IPS-NIHi11 (cell line): ENCODE data around the gene PTPN14.

Experiments
- DNase-seq: peaks from one replicate; pipeline ENCODE4 v3.0.0; 2012; ENCODE audit warnings: mixed read lengths, low spot score

The PTPN14 gene

GRCh38 chr1:214475746-214476145 lies 75.7 kb downstream of the PTPN14 start:
- DNase-seq: no peak

DNA sequence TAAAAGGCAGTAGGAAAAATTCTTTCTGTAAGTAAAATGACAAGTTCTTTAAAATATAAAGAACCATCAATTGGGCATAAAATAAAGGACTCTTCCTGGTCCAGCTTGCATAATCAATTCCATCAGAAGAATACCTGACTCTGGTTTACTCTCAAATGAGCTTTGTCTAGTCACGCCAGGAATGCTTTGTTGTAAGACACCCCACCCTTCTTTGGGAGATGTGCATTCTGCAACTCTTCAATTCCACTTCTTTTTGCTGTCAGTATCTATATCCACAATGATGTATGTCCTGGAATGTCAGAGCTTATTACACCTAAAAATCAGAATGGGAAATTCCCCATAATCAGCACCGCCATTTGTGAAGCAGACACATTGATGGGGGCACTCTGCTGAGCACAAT lies 76.1 kb downstream of the PTPN14 start:
- DNase-seq: no peak

- no peak for DNase-seq
Observed at GRCh38 chr1:214474467-214474866, 76.9 kb downstream of the PTPN14 start.

DNA sequence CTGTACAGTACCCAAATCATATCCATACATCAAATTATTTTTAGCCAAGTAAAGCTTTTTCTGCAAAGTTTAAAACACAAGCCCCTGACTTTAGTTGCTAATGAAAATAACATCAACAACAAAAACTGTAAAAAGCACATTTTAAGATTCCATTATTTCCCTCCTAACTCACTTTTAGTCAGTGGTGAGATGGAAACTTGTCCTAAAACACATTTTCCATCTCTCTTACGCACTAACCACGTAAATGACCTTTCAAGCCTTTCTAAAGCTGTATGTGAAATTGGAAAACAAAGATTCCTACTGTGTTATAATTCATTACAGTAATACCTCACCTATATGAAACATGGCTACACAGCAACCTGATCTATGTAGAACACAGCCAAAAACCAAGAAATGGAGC lies 77.5 kb downstream of the PTPN14 start:
- no peak for DNase-seq

DNA sequence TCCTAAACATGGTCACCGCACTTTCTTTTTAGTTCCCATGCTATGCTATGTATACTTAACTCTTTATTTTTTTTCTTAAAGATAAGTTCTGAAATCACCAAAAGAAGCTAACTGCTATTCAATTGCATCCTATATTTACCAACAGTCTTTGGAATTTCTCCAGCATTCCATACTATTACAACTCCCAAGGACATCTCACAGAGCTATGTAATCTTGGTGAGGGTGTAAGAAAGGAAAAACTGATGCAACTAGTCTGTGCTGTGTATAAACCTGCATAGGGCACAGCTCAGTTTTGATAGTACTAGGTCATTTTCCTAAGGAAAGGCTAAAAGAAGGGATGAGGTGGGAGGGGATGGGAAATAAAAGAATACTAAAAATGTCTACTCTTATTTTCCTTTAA lies 78.0 kb downstream of the PTPN14 start:
- DNase-seq: no peak

DNA sequence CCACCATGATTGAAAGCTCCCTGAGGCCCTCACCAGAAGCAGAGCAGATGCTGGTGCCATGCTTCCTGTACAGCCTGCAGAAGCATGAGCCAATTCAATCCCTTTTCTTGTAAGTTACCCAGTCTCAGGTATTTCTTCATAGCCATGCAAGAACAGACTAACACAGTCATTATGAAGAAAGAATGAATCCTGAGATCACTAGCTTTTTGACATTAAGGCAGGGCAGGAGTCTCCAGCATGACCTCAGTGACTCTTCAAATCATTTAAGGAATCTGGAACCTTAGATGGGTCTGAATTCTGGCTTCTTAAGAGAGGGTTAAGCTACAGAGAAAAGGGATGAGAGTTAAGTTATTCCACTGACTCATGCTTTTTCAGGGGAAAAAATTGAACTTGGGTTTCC lies 79.0 kb downstream of the PTPN14 start:
- DNase-seq: no peak

DNA sequence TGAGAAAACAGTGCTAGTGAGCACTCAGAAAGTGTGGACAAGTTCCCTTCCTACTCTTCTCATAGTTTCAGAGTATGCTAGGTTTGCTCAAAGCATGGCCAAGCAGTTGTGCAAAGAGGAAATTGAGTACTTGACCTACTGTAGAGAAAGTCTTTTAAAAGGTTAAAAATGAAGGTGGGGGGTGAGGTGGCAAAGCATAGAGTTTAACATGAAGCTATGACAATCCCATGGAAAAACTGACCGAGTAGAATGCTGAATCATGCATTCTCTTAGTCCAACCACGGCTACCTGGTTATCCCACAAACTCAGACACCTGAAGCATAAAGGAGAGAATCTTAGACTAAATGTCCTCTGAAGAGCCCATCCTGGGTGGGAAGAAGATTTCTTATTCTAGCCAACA lies 79.9 kb downstream of the PTPN14 start:
- DNase-seq: no peak

- no peak for DNase-seq
Observed at GRCh38 chr1:214470132-214470531, 81.3 kb downstream of the PTPN14 start.

DNA sequence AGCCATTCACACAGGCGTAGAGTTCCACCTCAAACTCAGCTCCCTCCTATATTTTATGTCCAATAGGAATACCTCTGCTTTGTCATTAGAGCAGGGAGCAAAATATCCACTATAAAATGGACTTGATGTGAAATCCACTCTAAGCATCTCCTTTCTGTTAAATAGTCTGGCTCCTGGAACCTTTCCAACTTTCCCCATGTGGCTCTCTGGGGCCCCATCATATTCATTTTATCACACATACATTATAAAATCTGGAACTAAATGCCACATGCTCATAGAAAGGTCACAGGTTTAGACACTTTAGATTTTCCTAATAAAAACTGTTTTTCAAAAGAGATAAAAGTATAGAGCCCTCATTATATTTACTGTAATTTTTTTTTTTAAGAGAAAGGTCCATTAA lies 82.1 kb downstream of the PTPN14 start:
- DNase-seq: no peak

DNA sequence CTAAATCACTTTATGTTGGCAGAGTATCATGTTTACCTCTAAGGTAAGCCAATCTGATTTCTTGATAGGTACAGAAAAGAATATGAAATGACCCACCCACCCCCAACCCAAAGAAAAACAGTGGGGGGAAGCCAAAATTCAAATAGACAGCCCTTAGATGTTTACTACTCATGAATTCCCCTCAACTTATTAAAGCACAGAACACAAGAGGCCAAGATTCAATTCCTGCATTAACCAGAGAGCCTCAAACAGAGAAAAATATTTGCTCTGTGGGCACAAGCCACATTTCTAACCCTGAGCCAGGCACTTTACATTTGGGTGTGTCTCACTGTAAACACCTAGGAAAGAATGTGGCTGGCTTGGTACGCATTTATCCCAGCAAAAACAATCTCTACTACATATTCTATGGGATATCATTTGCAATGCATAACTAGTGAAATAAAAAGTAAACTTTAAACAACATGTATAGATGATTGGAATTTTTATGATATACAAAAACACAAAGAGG lies 84.3 kb downstream of the PTPN14 start:
- DNase-seq: no peak

DNA sequence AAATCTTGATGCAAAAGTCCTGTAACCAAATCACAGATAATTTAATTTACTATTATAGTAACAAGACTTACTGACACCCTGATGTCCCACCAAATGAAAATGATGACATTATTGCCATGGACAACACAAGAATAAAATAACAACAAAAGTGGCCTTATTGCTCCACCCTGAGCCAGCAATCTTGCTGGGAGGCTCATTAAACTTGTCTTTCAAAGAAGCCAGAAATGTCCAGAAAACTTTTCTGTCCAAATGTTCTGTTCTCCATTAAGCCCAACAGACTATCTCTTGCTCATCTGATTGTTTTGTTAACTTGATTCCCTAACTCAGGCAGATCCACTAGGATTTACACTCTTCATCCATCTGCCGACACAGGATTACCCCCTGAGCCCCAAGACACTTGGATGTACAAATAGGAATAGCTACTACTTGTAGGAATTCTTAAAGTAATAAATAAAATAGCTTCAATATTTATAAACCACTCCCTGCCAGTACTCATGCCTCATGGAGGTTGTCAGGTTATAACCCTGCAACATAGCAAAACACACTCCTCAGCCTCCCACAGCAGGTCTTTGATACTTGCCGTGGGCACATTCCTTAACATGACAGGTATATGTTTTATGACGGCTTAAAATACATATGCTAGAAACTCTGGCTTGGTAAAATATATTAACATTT lies 84.9 kb downstream of the PTPN14 start:
- no peak for DNase-seq

DNA sequence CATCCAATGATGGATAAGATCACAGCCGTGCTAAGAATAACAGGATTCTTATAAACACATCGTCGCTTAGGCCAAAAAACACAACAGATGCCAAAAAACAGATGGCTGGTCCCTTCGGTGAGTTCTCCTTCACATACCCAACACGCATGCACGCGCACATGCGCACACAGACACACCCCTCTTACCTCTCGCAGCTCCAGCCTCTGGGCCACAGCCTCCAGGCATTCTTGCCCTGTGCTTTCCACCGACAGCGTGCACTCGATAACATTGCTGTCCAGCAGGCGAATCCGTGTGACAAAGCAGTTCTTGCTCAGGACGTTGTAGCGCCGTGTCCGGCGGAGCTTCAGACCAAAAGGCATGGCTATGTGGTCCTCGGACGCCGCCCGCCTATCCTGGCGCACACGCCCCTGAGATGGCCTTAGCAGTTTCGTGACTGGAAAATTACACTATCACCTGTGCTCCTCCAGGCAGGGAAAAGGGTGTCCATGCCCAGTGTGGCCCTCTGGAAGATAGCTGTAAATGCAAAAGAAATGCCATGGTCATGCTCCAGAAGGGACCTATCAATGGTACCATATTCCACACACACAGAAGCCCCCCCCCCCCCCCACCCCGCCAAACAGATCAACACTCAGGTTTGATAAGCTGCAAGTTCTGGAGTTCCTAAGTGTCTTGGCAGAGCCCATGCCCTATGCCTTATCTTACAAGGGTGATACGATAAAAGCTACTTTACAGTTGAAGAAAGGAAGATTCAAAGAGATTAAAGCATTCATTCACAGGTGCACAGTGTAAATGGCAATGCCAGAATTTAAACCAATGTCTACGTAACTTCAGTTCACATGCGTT lies 86.7 kb downstream of the PTPN14 start:
- no peak for DNase-seq

GRCh38 chr1:214463596-214463995 lies 87.8 kb downstream of the PTPN14 start:
- DNase-seq: no peak

GRCh38 chr1:214462882-214463281 lies 88.5 kb downstream of the PTPN14 start:
- no peak for DNase-seq

DNA sequence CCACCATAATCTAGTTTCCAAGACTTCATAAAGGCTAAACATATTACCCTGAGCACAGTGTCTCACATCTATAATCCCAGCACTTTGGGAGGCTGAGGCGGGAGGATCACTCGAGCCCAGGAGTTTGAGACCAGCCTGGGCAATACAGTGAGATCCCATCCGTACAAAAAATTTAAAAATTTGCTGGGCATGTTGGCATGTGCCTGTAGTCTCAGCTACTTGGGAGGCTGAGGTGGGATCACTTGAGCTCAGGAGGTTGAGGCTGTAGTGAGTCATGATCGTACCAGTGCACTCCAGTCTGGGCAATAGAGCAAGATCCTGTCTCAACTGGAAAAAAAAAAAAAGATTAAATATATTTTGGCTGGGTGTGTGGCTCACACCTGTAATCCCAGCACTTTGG lies 90.1 kb downstream of the PTPN14 start:
- DNase-seq: no peak

DNA sequence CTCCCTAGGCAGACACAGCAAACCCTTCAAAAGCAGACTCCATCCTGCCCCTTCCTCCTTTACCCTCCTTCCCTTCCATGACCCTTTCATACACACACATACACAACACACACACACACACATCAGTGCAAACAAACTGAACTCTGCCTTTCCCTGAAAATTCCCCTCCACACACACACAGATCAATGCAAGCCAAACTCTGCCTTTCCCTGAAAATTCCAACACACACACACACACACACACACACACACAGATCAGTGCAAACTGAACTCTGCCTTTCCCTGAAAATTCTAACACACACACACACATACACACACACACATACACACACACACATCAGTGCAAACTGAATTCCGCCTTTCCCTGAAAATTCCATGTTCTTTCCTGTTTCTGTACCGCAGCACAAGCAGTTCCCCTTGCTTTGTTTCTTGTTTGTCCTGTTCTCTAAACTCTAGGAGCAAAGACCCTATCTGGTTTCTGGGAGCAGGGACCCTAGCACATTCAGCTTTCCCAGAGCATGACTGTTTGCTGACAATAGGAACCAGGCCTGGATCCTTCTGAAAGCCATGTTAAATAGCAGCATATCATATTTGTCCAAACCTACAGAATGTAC lies 91.0 kb downstream of the PTPN14 start:
- DNase-seq: no peak

DNA sequence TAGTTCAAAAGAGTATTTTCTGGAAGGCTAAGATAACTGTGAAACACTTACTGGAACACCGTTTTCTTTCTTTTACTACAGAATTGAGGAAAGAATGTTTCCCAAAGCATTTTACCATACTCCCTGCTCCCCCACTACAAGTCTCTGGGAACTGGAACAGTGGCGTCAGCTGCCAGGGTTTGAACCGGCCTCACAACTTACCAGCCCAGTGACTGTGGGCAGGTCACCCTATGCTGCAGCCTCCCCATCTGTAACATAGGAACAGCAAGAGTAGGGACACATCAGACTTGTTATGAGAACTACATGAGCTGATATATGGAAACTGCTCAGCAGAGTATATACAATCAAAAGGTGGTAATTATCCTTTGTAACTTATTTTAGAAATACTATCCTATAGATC lies 91.5 kb downstream of the PTPN14 start:
- no peak for DNase-seq

GRCh38 chr1:214458541-214458940 lies 92.9 kb downstream of the PTPN14 start:
- no peak for DNase-seq

DNA sequence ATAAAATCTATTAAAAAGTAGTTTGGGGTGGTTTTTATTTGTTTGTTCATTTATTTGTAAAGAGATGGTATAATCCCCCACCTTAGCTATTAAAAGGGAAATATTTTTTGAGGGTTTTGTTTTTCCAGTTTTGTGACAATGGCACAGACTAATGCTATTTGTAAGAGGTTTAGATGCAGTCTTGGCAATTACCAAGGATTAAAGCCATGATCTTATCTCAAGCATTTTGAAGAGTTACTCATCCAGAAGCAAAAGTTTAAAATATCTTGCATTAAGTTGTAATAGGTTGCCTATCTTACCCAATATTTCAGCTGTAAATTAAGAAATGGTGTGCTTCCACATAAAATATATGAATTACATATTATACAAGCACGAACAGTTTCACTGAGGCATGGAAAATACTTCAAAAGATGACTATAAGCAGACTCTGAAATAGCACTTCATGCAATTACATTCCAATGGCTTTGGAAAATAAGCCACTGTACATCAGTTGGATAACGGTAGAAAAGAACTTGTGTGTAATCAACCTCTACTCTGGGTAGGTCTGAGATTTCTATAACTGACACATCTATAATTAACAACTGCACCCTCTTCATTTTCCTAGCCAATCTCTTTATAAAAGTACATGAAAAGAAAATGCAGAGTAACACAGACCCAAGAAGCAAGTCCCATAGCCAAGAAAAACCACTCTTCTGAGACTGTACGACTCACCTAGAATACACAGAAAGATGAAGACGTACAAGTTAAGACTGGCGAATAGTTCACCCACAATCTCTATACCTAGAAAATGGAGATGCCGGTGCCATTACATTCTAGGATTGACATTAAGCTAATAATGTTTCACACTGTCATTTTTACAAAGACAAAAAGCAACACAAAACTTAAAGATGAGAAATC lies 95.2 kb downstream of the PTPN14 start:
- DNase-seq: no peak

DNA sequence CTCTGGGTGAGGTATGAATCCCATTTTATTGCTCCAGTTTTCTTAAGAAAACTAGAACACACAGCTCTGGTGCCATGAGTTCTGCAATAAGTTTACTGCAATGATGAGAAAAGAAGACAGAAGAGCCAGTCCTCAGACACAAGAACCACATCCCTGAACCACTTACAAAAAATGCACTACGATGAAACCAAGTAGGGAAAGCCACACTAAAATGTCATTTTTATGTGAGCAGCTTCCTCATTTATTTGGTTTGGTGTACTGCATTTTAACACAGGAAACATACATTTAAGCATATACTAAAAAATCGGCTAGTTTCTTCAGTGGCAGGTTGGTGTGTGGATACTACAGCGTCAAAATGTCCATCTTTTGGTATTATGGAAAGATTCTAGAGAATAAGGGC lies 95.9 kb downstream of the PTPN14 start:
- DNase-seq: no peak

- DNase-seq: no peak
Observed at GRCh38 chr1:214454569-214455396, 96.6 kb downstream of the PTPN14 start.
